HepG2 (cell line): ENCODE results near the gene DDX54. TPM values are rescaled to one million over a fixed set of nuclear protein-coding genes. Genes with fewer than 3 reads are reported as not detected.

Experiments
- AHR ChIP-seq: IDR thresholded peaks from 2 replicates; pipeline ENCODE4 v1.6.1; 2018; ENCODE audit warnings: missing genetic modification reagents, missing compliant biosample characterization
- ATF6 ChIP-seq: sonication (generic); formaldehyde crosslinking; conservative IDR thresholded peaks from 2 replicates; pipeline ENCODE4 v1.4.0; 2020; ENCODE audit warnings: missing genetic modification reagents
- BHLHE40 ChIP-seq: IDR thresholded peaks from 2 replicates; pipeline ENCODE4 v1.6.1; 2011; ENCODE audit warnings: low read length, improper control_type of control experiment
- CHD2 ChIP-seq: IDR thresholded peaks from 2 replicates; pipeline ENCODE4 v1.6.1; 2011; ENCODE audit warnings: low read depth, low read length, improper control_type of control experiment
- HOXA7 ChIP-seq: sonication (generic); formaldehyde crosslinking; IDR thresholded peaks from 2 replicates; pipeline ENCODE4 v1.8.1; 2022; ENCODE audit warnings: mild to moderate bottlenecking, missing genetic modification reagents, moderate library complexity
- MAFF ChIP-seq: IDR thresholded peaks from 2 replicates; pipeline ENCODE4 v1.6.1; 2011; ENCODE audit warnings: low read depth, low read length, improper control_type of control experiment
- MLX ChIP-seq: IDR thresholded peaks from 2 replicates; pipeline ENCODE4 v1.6.1; 2016
- NFE2 ChIP-seq: sonication (generic); formaldehyde crosslinking; IDR thresholded peaks from 2 replicates; pipeline ENCODE4 v1.4.0; 2020; ENCODE audit warnings: missing genetic modification reagents
- NFRKB ChIP-seq: fragments of 450-650 bp; IDR thresholded peaks from 2 replicates; pipeline ENCODE4 v1.6.1; 2017
- SMARCE1 ChIP-seq: fragments of 450-650 bp; IDR thresholded peaks from 2 replicates; pipeline ENCODE4 v1.6.1; 2017; ENCODE audit warnings: borderline replicate concordance
- SRSF9 ChIP-seq: fragments of 200-400 bp; formaldehyde crosslinking; IDR thresholded peaks from 2 replicates; pipeline ENCODE4 v1.6.1; 2018; ENCODE audit warnings: borderline replicate concordance, mild to moderate bottlenecking, low read depth, low read length; ENCODE audit not compliant: insufficient read depth, poor library complexity, severe bottlenecking
- TEAD3 ChIP-seq: optimal IDR thresholded peaks from 2 replicates; pipeline ENCODE3; 2016; ENCODE audit warnings: borderline replicate concordance
- ZC3H13 ChIP-seq: sonication (generic); formaldehyde crosslinking; IDR thresholded peaks from 2 replicates; pipeline ENCODE4 v1.8.1; 2023; ENCODE audit warnings: mild to moderate bottlenecking, missing genetic modification reagents, moderate library complexity
- ZFP41 ChIP-seq: sonication (generic); formaldehyde crosslinking; IDR thresholded peaks from 2 replicates; pipeline ENCODE4 v1.4.0; 2020; ENCODE audit warnings: mild to moderate bottlenecking, missing genetic modification reagents, borderline replicate concordance
- ZFY ChIP-seq: sonication (generic); formaldehyde crosslinking; IDR thresholded peaks from 2 replicates; pipeline ENCODE4 v1.4.0; 2020; ENCODE audit warnings: missing genetic modification reagents
- ZNF230 ChIP-seq: sonication (generic); formaldehyde crosslinking; IDR thresholded peaks from 2 replicates; pipeline ENCODE4 v1.4.0; 2020; ENCODE audit warnings: mild to moderate bottlenecking, missing genetic modification reagents
- ZNF3 ChIP-seq: IDR thresholded peaks from 2 replicates; pipeline ENCODE4 v1.7.0; 2017; ENCODE audit warnings: inconsistent platforms
- ZNF382 ChIP-seq: sonication (generic); formaldehyde crosslinking; IDR thresholded peaks from 2 replicates; pipeline ENCODE4 v1.5.0; 2020; ENCODE audit warnings: missing genetic modification reagents, mild to moderate bottlenecking, borderline replicate concordance
- ZNF503 ChIP-seq: sonication (generic); formaldehyde crosslinking; IDR thresholded peaks from 2 replicates; pipeline ENCODE4 v1.4.0; 2020; ENCODE audit warnings: missing genetic modification reagents
- ZNF510 ChIP-seq: sonication (generic); formaldehyde crosslinking; IDR thresholded peaks from 2 replicates; pipeline ENCODE4 v1.4.0; 2020; ENCODE audit warnings: low read depth, mild to moderate bottlenecking, missing genetic modification reagents
- ZNF792 ChIP-seq: IDR thresholded peaks from 2 replicates; pipeline ENCODE4 v1.6.1; 2016
- ZSCAN20 ChIP-seq: sonication (generic); formaldehyde crosslinking; IDR thresholded peaks from 2 replicates; pipeline ENCODE4 v1.4.0; 2020; ENCODE audit warnings: missing genetic modification reagents, mild to moderate bottlenecking, borderline replicate concordance
- ZSCAN22 ChIP-seq: sonication (generic); formaldehyde crosslinking; IDR thresholded peaks from 2 replicates; pipeline ENCODE4 v1.4.0; 2020; ENCODE audit warnings: mild to moderate bottlenecking, missing genetic modification reagents
- polyA plus RNA-seq, 8 experiments: library from polyadenylated mRNA; depleted of rRNA in 3 of 8; stranded (reverse) in 7 of 8; unstranded in 1 of 8; fragments of >200 nt; fragmentation: Illumina TruSeq in 4 of 8; extraction: Trizol in 4 of 8; gene quantifications; 2 replicates each; pipeline versions ENCODE4 v1.2.1 to v1.2.3, GENCODE V29; 2011 to 2016; ENCODE audit warnings: low read depth in 4 of 8, missing spikeins in 1 of 8, mixed read lengths in 1 of 8; ENCODE audit not compliant: insufficient read depth in 1 of 8
- total RNA-seq, 5 experiments: library from RNA; depleted of rRNA; stranded (reverse); fragments of >200 nt; fragmentation: Illumina TruSeq; extraction: Trizol; gene quantifications; 2 replicates each; pipeline ENCODE4 v1.2.3, GENCODE V29; 2016; ENCODE audit warnings: low read depth in 1 of 5

The DDX54 gene
- total and polyA plus RNA-seq, 2 of the 13 experiments (the other 11 are each of a cell fraction or from before 2014, with no cell fraction given): 59.7 to 61.1 TPM

- TF ChIP-seq ZFP41 (CRISPR knock-in tag): no peak
- TF ChIP-seq AHR (CRISPR knock-in tag): no peak
- TF ChIP-seq ZFY: peak; percentile 97
- TF ChIP-seq ZSCAN20 (CRISPR knock-in tag): peak; percentile 37; the same call in 1 of the 2 replicates
- TF ChIP-seq SMARCE1: no peak
- no peak for TF ChIP-seq MAFF
- TF ChIP-seq TEAD3: no peak
- no peak for TF ChIP-seq CHD2
- no peak; the same call in 1 of the 2 replicates for TF ChIP-seq ZNF792 (CRISPR knock-in tag)
- TF ChIP-seq HOXA7 (CRISPR knock-in tag): 0 out of 2 replicates have a peak, but pooled peaks have one; percentile 28
- no peak for TF ChIP-seq ATF6
- no peak for TF ChIP-seq ZSCAN22 (CRISPR knock-in tag)
- TF ChIP-seq BHLHE40: peak; percentile 92
- TF ChIP-seq MLX (CRISPR knock-in tag): no peak; the same call in 1 of the 2 replicates
- TF ChIP-seq ZNF510: 0 out of 2 replicates have a peak, but pooled peaks have one; percentile 40
- 0 out of 2 replicates have a peak, but pooled peaks have one; percentile 57 for TF ChIP-seq ZNF230 (CRISPR knock-in tag)
- no peak for TF ChIP-seq SRSF9
- no peak for TF ChIP-seq ZNF3 (CRISPR knock-in tag)
- TF ChIP-seq NFRKB: peak; percentile 61
- TF ChIP-seq ZC3H13 (CRISPR knock-in tag): peak; percentile 79
- TF ChIP-seq ZNF503 (CRISPR knock-in tag): peak; percentile 31; the same call in 1 of the 2 replicates
- TF ChIP-seq ZNF382 (CRISPR knock-in tag): no peak
- TF ChIP-seq NFE2 (CRISPR knock-in tag): no peak
Measured at GRCh38 chr12:113185180-113186032, at the start of gene DDX54, which contains the start of gene RITA1 (continued).
